Measurements from ENCODE around the gene RUFY1. TPM values are rescaled to one million over a fixed set of nuclear protein-coding genes. Genes with fewer than 3 reads are reported as not detected.

Gene RUFY1
- total RNA-seq, 1 experiment from 2014 or later = 41.4 TPM

DNA sequence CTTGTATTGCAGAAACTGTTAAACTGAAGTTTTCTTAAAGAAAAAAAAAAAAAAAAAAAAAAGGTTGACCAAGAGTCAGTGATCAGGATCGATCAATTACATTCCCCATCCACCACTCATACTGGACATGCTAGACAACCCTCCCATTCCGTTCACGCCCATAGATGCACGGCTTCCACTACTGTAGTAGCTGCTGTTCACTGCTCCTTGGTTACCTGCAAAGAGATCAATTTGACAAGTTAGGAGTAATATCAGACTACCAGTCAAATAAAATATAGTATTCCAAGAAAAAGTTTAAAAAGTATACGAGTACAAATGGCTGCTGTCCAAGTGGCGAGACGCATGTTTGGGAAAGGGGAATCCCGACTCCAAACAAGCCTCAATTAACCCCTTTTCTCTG, 64.4 kb downstream of the RUFY1 start:
- CTCF ChIA-PET = no interaction called here

GRCh38 chr5:179615203-179615602, 64.8 kb downstream of the RUFY1 start:
- intact Hi-C loops (cut with micrococcal nuclease; ENCODE audit: unreplicated experiment) = no loop called here
- Histone ChIP-seq H3K27ac (ENCODE audit: low read depth, low read length, poor library complexity, severe bottlenecking) (no peak overlapping the region), H3K9me3 (ENCODE audit: low read depth, low read length, poor library complexity, severe bottlenecking) (no peaks in the 10 kb centered on the region), H3K27me3 (replicated peaks; ENCODE audit: insufficient read depth, low read depth, low read length, poor library complexity) (no peaks in the 10 kb centered on the region), H3K4me1 (ENCODE audit: insufficient read depth, low read length, poor library complexity, severe bottlenecking) (peaks cover 26% of the 10 kb centered on the region), H3K4me3 (ENCODE audit: low read depth, low read length, poor library complexity, severe bottlenecking) (no peak overlapping the region), H3K36me3 (ENCODE audit: insufficient read depth, low read length, poor library complexity, severe bottlenecking) (peaks cover 99% of the 10 kb centered on the region)
- BruUV-seq (replicated peaks) = no TSS peak
- no peak for TF ChIP-seq CTCF (conservative IDR thresholded peaks at IDR 0.05; ENCODE audit: low read depth, low read length)
- no peak for TF ChIP-seq EZH2 (IDR thresholded peaks at IDR 0.05; ENCODE audit: borderline replicate concordance, low read depth, low read length, poor library complexity, severe bottlenecking)
- CTCF ChIA-PET = no interaction called here
- no peak for DNase-seq (ENCODE audit: low spot score)
- POLR2A ChIA-PET (ENCODE audit: low non-redundant PET) = no interaction called here

More for the DNA sequence above, 64.4 kb downstream of the RUFY1 start:
- POLR2A ChIA-PET (ENCODE audit: low non-redundant PET) = interaction anchor here (0.6 to 1.8 kb wide), 2 partner anchors 9 to 45 kb away, joined by 5 to 15 read pairs; partner anchors contain the start of gene HNRNPH1
- H3K27ac ChIP-seq (ENCODE audit: low read depth, low read length, poor library complexity, severe bottlenecking) = no peak overlapping the region
- peaks cover 26% of the 10 kb centered on the region for H3K4me1 ChIP-seq (ENCODE audit: insufficient read depth, low read length, poor library complexity, severe bottlenecking)
- DNase-seq (ENCODE audit: low spot score) = no peak
- BruUV-seq (replicated peaks) = no TSS peak
- H3K9me3 ChIP-seq (ENCODE audit: low read depth, low read length, poor library complexity, severe bottlenecking) = no peaks in the 10 kb centered on the region
- no peaks in the 10 kb centered on the region for H3K27me3 ChIP-seq (replicated peaks; ENCODE audit: insufficient read depth, low read depth, low read length, poor library complexity)
- TF ChIP-seq EZH2 (IDR thresholded peaks at IDR 0.05; ENCODE audit: borderline replicate concordance, low read depth, low read length, poor library complexity, severe bottlenecking) = no peak
- no peak for TF ChIP-seq CTCF (conservative IDR thresholded peaks at IDR 0.05; ENCODE audit: low read depth, low read length)
- no peak overlapping the region for H3K4me3 ChIP-seq (ENCODE audit: low read depth, low read length, poor library complexity, severe bottlenecking)
- peaks cover 99% of the 10 kb centered on the region for H3K36me3 ChIP-seq (ENCODE audit: insufficient read depth, low read length, poor library complexity, severe bottlenecking)
- intact Hi-C loops (cut with micrococcal nuclease; ENCODE audit: unreplicated experiment) = no loop called here

GRCh38 chr5:179616002-179616594, 65.7 kb downstream of the RUFY1 start:
- H3K9me3 ChIP-seq (ENCODE audit: low read depth, low read length, poor library complexity, severe bottlenecking) = no peaks in the 10 kb centered on the region
- ChIA-PET POLR2A (ENCODE audit: low non-redundant PET) (interaction anchor here (0.7 kb wide), 1 partner anchor 33 kb away, joined by 4 read pairs; no protein-coding TSS in a partner anchor), CTCF (no interaction called here)
- peaks cover 99% of the 10 kb centered on the region for H3K36me3 ChIP-seq (ENCODE audit: insufficient read depth, low read length, poor library complexity, severe bottlenecking)
- no peaks in the 10 kb centered on the region for H3K27me3 ChIP-seq (replicated peaks; ENCODE audit: insufficient read depth, low read depth, low read length, poor library complexity)
- BruUV-seq (replicated peaks) = no TSS peak
- no peak overlapping the region for H3K4me3 ChIP-seq (ENCODE audit: low read depth, low read length, poor library complexity, severe bottlenecking)
- intact Hi-C loops (cut with micrococcal nuclease; ENCODE audit: unreplicated experiment) = no loop called here
- no peak for DNase-seq (ENCODE audit: low spot score)
- H3K4me1 ChIP-seq (ENCODE audit: insufficient read depth, low read length, poor library complexity, severe bottlenecking) = peaks cover 32% of the 10 kb centered on the region
- TF ChIP-seq CTCF (conservative IDR thresholded peaks at IDR 0.05; ENCODE audit: low read depth, low read length) (no peak), EZH2 (IDR thresholded peaks at IDR 0.05; ENCODE audit: borderline replicate concordance, low read depth, low read length, poor library complexity, severe bottlenecking) (no peak)
- H3K27ac ChIP-seq (ENCODE audit: low read depth, low read length, poor library complexity, severe bottlenecking) = no peak overlapping the region

Data from A673 (cell line).